ENCODE data around the gene ZNF791.

DNA sequence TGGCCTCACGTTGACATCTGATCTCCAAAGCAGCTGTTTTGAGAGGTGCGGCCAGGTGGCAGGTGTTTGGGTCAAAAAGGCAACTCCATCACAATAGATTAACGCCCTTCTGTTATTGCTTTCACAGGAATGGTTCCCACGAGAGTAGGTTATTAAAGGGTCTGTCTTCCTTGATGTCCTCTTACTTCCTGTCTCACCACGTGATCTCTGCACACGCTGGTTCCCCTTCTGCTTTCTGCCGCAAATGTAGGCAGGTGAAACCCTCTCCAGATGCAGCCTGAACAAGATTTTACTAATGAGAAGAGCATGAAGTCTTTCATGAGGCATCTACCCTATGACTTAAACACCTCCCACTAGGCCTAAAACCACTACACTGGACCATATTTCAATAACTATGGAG lies 36.7 kb upstream of the ZNF791 start:
- TF ChIP-seq CTCF (IDR thresholded peaks at IDR 0.05) (no peak), FOXJ3 (CRISPR knock-in tag; IDR thresholded peaks at IDR 0.05; ENCODE audit: borderline replicate concordance) (no peak), ESRRA (CRISPR knock-in tag; IDR thresholded peaks at IDR 0.05; ENCODE audit: borderline replicate concordance) (no peak), TCF7 (CRISPR knock-in tag; IDR thresholded peaks at IDR 0.05; ENCODE audit: low read depth) (no peak), ZNF423 (CRISPR knock-in tag; IDR thresholded peaks at IDR 0.05) (no peak)

Data from WTC11 (cell line).